Stomach (tissue), 4 donors: ENCODE measurements around the gene TENM3.

Source experiments
- CTCF ChIP-seq, 7 experiments: fragments of 450-650 bp in 4 of 7; fragments of 200-600 bp in 3 of 7; sonication (generic) in 3 of 7; IDR thresholded peaks; one replicate each; pipeline ENCODE4 v1.5.1; 2016 to 2019; ENCODE audit warnings: antibody characterized with exemption in 7 of 7, control low read depth in 2 of 7, mild to moderate bottlenecking in 1 of 7
- POLR2A ChIP-seq, 4 donors: fragments of 450-650 bp; IDR thresholded peaks; one replicate each; pipeline ENCODE4 v1.6.1; 2016; ENCODE audit warnings: antibody characterized with exemption in 4 of 4, control low read depth in 2 of 4, mild to moderate bottlenecking in 1 of 4, moderate library complexity in 1 of 4
- POLR2AphosphoS5 ChIP-seq, 3 donors: sonication (generic); formaldehyde crosslinking; IDR thresholded peaks; one replicate each; pipeline ENCODE4 v1.6.1; 2016; ENCODE audit warnings: antibody characterized with exemption in 3 of 3

GRCh38 chr4:182432819-182433218 is 189.6 kb downstream of the TENM3 start:
- TF ChIP-seq POLR2AphosphoS5 (IDR thresholded peaks at IDR 0.05) (no peak), CTCF (IDR thresholded peaks at IDR 0.05) (no peak), POLR2A (IDR thresholded peaks at IDR 0.05) (no peak)
